AG04450 (cell line): Measurements from ENCODE around the gene ACOT7. TPM values are rescaled to one million over a fixed set of nuclear protein-coding genes. Genes with fewer than 3 reads are reported as not detected.

ENCODE experiments used
- CTCF ChIA-PET: fragments of 300-600, 350-600 bp; formaldehyde crosslinking; extraction: SDS; loops from one replicate; lab custom pipeline; 2022; ENCODE audit warnings: antibody characterized with exemption, inconsistent platforms; lab: Charles Lee
- POLR2A ChIA-PET: fragments of 350-600 bp; formaldehyde crosslinking; extraction: SDS; loops from one replicate; lab custom pipeline; 2021; ENCODE audit warnings: antibody characterized with exemption, inconsistent platforms; lab: Yijun Ruan, JAX
- DNase-seq: peaks from one replicate; pipeline ENCODE4 v3.0.0-alpha.2; 2011; ENCODE audit warnings: low read depth, low spot score
- H3K27ac ChIP-seq: one replicate; pipeline ENCODE4 v1.5.1; 2012; ENCODE audit warnings: low read depth, low read length, control low read depth
- H3K27me3 ChIP-seq: one replicate; pipeline ENCODE4 v1.6.0; 2012; ENCODE audit warnings: low read length; ENCODE audit not compliant: control insufficient read depth, insufficient read depth
- H3K4me3 ChIP-seq: 2 replicates; pipeline ENCODE4 v1.5.1; 2011; ENCODE audit warnings: mild to moderate bottlenecking, low read depth, low read length, control low read depth
- H3K9me3 ChIP-seq: 2 replicates; pipeline ENCODE4 v1.5.1; 2012; ENCODE audit warnings: low read length; ENCODE audit not compliant: control insufficient read depth, insufficient read depth
- CTCF ChIP-seq: IDR thresholded peaks from 2 replicates; pipeline ENCODE4 v1.5.1; 2011; ENCODE audit warnings: low read depth, low read length, control low read depth, inconsistent platforms
- polyA plus RNA-seq: library from polyadenylated mRNA; depleted of rRNA; stranded (reverse); fragments of >200 nt; gene quantifications from 2 replicates; pipeline ENCODE4 v1.2.3, GENCODE V29; 2011

ACOT7 gene
- polyA plus RNA-seq, 1 experiment: 80.1 TPM

DNA sequence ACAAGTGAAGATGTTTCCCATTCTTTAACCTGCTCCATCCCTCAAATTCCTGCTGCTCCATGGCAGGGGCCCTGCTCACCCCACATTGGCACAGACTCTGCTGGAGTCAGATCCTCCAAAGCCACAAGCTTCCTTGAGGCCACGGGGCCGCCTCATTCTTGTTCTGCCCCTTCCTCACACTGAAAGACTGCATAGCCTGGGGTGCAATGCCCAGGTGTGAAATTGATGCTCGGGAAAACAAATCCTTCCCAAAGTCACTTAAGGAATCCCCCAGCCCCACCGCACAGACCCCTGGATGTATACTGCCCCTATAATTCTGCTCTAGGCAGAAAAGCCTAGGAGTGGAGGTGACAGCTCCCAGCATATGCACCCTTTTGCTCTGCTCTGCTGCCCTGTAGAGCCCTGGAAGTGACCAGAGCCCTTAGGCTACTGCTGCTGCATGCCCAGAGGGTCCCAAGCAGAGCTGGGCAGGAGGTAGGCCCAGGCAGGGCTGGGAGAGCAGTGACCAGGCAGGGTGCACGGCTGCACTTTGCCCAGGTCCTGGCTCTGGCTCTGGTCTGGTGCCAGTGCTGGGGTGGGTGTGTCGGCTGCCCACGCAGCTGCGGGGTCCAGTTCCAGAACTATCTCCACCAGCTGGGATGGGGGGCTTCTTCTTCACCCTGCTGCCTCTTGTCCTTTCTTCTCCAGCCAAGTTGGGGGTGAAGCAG, 24.5 kb upstream of the ACOT7 start:
- ChIA-PET POLR2A (no interaction called here), CTCF (interaction anchor here (1.0 kb wide), 1 partner anchor 37 kb away, joined by 3 read pairs; no protein-coding TSS in a partner anchor)
- Histone ChIP-seq H3K27ac (no peak overlapping the region), H3K27me3 (peaks cover 54% of the 10 kb centered on the region), H3K4me3 (no peak overlapping the region), H3K9me3 (no peaks in the 10 kb centered on the region; the same call in 1 of the 2 replicates)
- DNase-seq: no peak
- TF ChIP-seq CTCF: no peak

- ChIA-PET POLR2A (no interaction called here), CTCF (interaction anchor here (1.0 kb wide), 1 partner anchor 36 kb away, joined by 3 read pairs; no protein-coding TSS in a partner anchor)
- Histone ChIP-seq H3K9me3 (no peaks in the 10 kb centered on the region; the same call in 1 of the 2 replicates), H3K27me3 (peaks cover 49% of the 10 kb centered on the region), H3K4me3 (no peak overlapping the region), H3K27ac (no peak overlapping the region)
- DNase-seq: no peak
- TF ChIP-seq CTCF: no peak
These were observed 23.3 kb upstream of the ACOT7 start for GRCh38 chr1:6416906-6417305.

DNA sequence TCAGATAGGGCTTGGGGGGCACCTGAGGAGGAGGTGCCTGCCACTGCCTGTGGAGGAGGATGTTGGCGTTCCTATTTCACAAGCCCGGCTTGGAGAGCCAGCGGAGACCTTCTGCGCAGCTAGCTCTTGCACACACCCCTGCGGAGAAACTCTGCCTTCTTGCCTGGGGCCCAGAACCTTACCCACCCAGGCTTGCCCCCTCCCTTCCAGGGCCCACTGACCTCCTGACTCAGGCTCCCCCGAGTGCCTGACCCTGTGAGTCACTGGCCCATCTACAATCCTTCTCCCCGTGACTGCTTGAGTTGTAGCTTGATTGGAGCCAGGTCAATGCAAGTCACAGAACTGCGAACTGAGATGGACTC, 22.7 kb upstream of the ACOT7 start:
- Histone ChIP-seq H3K27me3 (peaks cover 44% of the 10 kb centered on the region), H3K4me3 (no peak overlapping the region), H3K9me3 (no peaks in the 10 kb centered on the region; the same call in 1 of the 2 replicates), H3K27ac (no peak overlapping the region)
- ChIA-PET POLR2A (interaction anchor here (0.6 kb wide), 1 partner anchor 223 kb away, joined by 4 read pairs; no protein-coding TSS in a partner anchor), CTCF (no interaction called here)
- no peak for TF ChIP-seq CTCF
- no peak for DNase-seq

- DNase-seq: no peak
- ChIA-PET CTCF (interaction anchor here (0.7 to 2.2 kb wide), 8 partner anchors 15 to 199 kb away, joined by 3 to 6 read pairs (median 4); no protein-coding TSS in a partner anchor), POLR2A (interaction anchor here (1.2 kb wide), 1 partner anchor 21 kb away, joined by 3 read pairs; no protein-coding TSS in a partner anchor)
- no peak for TF ChIP-seq CTCF
- no peak overlapping the region for H3K4me3 ChIP-seq
- no peak overlapping the region for H3K27ac ChIP-seq
- H3K9me3 ChIP-seq: no peaks in the 10 kb centered on the region; the same call in 1 of the 2 replicates
- peaks cover 38% of the 10 kb centered on the region for H3K27me3 ChIP-seq
These were observed 21.5 kb upstream of the ACOT7 start for GRCh38 chr1:6414881-6415626.
